Measurements from ENCODE around the gene NFATC4.

Gene NFATC4

DNA sequence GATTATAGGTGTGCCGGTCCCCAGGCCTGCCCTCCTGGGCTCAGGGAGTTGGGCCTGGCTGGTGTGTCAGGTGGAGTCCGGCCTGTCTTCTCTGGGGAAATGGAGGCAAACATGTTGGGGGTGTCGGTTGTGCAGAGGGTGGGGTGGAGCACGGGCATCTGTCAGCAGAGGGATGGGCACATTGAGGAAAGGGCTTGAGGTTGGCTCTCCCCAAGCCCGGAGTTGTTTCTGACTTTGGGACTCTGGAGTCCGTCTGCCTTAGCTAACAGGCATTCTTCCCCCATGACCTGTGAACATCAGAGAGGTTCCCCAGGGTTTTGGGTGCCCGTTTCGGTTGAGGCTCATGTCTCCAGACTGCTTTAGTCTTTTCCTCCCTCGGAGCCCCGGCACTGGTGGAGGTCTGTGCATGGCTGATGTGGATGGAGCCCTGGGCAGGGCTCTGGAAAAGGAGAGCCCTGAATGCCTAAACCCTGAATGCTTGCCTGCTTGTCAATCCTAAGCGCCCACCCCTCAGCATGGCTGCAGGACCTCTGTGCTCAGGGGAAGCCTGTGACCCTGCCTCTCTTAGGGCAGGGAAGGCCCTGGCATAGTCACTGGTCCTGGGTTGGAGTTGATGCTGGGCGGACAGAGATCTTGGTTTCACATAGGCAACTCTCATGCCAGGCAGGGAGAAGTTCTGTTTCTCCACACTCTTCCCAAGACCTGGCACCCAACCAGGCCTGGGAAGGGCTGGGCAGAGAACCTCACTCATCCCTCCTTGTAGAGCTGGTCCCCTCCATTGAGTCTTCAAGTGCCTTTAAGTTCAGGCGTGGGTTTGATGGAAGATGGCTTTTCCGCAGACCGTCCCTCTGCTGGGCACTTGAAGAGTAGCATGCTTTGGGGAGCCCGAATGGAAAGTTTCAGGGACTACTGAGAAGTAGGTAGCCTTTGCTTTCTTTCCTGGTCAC is 43.7 kb downstream of the NFATC4 start:
- DNase-seq, result no peak

DNA sequence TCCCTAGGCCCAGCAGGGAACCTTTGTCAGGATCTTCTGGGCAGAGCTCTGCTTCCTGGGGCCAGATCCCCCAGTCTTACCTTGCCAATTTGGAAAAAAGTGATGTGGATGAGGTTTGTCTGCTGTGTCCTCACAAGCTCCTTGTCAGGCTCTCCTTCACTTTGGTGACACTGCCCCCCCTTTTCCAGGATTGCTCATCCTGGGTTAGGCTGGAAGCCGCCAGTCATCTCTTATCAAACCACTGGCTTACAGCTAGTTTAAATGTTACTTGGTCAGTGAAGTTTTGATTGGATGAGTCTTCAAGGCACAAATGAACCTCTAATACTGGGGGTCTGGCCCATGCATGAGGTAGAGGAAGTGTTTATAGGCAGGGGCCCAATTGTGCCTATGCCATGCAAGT is 46.1 kb downstream of the NFATC4 start:
- no peak for DNase-seq

DNA sequence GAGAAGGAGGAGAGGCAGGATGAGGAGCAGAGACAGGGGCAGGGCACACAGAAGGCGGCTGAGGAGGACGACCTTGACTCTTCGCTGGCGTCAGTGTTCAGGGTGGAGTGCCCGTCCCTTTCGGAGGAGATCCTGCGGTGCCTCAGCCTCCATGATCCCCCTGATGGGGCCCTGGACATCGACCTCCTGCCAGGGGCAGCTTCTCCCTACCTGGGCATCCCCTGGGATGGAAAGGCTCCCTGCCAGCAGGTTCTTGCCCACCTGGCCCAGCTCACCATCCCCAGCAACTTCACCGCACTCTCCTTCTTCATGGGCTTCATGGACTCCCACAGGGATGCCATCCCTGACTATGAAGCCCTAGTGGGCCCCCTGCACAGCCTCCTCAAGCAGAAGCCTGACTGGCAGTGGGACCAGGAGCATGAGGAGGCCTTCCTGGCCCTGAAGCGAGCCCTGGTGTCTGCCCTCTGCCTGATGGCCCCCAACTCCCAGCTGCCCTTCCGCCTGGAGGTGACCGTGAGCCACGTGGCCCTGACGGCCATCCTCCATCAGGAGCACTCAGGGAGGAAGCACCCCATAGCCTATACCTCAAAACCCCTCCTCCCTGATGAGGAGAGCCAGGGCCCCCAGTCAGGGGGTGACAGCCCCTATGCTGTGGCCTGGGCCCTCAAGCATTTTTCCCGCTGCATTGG is 46.9 kb downstream of the NFATC4 start:
- DNase-seq, result no peak

DNA sequence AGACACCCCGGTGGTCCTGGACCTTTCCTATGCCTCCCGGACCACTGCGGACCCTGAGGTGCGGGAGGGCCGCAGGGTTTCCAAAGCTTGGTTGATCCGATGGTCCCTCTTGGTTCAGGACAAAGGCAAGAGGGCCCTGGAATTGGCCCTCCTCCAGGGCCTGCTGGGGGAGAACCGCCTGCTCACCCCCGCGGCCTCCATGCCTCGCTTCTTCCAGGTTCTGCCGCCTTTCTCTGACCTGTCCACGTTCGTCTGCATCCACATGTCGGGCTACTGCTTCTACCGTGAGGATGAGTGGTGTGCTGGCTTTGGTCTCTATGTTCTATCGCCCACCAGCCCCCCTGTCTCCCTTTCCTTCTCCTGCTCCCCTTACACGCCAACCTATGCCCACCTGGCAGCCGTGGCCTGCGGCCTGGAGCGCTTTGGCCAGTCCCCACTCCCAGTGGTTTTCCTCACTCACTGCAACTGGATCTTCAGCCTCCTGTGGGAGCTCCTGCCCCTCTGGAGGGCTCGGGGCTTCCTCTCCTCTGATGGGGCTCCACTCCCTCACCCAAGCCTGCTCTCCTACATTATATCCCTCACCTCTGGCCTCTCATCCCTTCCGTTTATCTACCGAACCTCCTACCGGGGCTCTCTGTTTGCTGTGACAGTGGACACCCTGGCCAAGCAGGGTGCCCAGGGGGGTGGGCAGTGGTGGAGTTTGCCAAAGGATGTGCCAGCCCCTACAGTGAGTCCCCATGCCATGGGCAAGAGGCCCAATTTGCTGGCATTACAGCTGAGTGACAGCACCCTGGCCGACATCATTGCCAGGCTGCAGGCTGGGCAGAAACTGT is 47.7 kb downstream of the NFATC4 start:
- DNase-seq, result no peak

DNA sequence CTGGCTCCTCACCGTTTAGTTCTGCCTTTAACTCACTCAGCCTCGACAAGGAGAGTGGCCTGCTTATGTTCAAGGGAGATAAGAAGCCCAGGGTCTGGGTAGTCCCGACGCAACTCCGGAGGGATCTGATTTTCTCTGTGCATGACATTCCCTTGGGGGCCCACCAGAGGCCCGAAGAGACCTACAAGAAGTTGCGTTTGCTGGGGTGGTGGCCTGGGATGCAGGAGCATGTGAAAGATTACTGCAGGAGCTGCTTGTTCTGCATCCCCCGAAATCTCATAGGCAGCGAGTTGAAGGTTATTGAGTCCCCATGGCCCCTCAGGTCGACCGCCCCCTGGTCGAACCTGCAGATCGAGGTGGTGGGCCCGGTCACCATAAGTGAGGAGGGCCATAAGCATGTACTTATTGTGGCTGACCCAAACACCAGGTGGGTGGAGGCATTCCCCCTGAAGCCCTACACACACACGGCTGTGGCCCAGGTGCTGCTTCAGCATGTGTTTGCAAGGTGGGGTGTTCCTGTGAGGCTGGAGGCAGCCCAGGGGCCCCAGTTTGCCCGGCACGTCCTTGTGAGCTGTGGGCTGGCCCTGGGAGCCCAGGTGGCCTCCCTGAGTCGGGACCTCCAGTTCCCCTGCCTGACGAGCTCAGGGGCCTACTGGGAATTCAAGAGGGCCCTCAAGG is 48.4 kb downstream of the NFATC4 start:
- no peak for DNase-seq

DNA sequence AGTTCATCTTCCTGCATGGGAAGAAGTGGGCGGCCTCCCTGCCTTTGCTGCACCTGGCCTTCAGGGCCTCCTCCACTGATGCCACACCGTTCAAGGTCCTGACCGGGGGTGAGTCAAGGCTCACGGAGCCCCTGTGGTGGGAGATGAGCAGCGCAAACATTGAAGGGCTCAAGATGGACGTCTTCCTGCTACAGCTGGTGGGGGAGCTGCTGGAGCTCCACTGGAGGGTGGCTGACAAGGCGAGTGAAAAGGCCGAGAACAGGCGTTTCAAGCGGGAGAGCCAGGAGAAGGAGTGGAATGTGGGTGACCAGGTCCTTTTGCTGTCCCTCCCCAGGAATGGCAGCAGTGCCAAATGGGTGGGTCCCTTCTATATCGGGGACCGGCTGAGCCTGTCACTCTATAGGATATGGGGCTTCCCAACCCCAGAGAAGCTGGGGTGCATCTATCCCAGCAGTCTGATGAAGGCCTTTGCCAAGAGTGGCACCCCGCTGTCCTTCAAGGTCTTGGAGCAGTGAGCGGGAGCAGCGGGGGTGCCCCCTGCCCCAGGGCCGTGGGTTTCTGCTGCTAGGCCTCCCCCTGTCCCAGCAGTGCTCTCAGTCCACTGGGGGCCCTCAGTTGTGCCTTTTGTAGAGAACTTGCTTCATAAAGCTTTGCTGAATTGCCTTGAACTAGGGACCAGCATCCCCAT is 49.1 kb downstream of the NFATC4 start:
- no peak for DNase-seq

DNA sequence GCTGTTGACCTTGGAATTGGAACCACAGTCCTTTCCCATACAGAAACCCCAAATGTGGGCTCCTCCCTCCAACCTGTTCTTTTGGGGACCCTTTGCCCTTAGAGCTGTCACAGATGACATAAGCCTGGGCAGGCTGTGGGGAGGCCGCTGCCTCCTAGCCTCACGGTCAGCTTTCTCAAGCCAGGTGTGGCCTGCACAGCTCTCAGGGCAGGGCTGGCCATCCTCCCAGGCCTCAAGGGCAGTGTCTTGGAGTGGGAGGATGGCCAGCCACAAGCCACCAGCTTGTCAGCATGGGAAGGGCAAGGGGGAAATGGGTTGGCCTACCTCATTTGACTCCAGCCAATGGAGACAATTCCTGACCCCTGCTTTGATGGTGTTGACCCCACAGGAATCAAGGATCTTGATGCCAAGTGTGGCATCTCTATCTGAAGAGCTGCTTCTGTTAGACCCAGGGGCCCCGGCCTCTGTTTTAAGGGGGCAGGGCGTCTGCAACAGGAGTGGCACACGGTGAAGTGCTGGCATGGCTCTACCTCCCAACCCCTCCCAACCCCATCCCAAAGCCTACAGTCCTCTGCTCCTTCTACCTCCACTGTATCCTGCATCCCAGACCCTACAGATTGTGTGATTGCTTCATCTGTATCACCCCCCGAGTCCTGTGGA is 50.0 kb downstream of the NFATC4 start:
- no peak for DNase-seq

DNA sequence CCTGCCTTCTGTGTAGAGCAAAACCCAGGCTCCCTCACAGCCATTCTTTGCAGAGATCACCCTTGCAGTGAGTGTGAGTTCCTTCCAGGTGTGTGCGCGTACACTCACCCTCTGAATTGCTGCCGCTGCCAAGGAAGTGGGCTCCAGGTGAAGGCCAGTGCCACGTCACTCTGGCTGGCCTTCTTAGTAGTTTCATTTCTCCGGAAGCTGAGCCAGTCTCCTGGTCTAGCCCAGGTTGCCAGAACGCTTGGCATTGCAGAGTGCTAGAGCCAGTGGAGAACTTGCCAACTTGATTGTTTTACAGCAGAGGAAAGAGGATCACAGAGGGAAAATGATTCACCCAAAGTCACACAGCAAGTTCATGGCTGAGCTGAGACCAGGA is 50.5 kb downstream of the NFATC4 start:
- DNase-seq, result no peak

DNA sequence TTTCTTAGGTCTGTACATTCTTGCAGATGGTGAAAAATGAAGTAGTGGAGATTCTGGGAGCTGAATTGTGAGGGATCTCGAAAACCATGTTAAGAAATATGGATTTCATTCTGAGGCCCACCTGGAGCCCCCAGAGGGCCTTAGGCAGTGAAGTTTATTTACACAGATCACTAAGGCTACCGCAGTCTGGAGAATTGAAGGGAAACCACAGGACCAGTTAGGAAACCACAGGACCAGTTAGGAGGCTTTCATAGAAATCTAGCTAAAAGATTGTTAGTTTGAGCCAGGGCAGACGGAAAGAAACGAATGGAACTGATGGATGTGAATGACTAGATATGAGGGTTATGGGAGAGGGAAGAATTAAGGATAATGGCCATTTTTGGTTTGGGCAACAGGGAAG is 54.3 kb downstream of the NFATC4 start:
- no peak for DNase-seq

DNA sequence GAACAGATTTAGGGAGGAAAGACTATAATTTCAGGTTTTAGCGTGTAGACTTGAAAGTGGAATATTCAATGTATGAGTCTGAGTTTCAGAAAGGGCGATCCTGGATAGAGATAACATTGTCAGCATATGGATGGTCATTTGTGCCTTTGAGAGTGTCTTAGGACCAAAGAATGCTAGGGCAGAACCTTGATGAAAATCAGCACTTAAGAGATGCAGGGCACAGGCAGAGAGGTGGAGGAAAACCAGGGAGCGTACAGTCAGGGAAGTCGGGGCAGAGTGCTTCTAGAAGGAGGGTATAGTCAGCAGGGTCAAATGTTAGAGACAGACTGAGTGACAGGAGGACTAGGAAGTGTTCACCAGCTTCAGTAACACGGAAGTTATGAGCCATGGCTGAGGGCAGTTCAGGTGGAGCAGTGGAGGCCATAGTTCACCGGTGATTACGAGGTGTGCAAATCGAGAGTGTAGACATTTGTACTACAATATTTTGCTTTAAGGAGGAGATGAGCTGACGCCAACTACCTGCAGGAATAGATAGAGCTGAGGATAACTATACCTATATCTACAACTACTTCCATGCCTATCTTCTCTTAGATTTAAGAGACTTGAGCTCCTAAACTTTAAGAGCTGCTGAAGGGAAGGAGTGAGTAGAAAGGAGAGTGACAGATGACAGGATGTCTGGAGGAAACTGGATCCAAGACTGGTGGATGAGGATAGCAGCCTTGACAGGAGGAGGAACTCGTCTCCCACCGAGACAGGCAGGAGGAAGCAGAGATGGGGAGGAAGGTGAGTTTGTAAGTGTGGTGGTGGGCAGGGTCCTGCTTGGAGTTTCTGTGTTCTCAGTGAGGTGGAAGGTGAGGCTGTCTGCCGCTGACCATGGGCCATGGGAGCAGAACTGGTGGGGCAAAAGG is 55.0 kb downstream of the NFATC4 start:
- DNase-seq, result no peak

DNA sequence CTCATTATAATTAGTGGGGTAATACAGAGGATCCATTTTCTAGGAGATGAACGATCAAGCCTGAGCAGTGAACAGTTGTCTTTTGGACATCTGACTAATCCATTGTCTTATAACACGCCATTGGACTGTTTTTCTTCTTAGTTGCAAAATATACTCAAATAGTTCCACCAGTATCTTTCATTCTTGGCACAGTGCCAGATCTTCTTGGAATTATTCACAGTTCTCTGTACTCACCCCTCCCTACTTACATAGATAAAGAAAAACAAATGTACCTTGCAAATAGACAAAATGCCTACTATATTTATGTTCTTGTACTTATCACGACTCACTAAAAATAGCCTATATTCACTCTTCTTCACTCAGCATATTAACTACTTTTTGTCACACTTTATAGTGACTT is 57.7 kb downstream of the NFATC4 start:
- no peak for DNase-seq

DNA sequence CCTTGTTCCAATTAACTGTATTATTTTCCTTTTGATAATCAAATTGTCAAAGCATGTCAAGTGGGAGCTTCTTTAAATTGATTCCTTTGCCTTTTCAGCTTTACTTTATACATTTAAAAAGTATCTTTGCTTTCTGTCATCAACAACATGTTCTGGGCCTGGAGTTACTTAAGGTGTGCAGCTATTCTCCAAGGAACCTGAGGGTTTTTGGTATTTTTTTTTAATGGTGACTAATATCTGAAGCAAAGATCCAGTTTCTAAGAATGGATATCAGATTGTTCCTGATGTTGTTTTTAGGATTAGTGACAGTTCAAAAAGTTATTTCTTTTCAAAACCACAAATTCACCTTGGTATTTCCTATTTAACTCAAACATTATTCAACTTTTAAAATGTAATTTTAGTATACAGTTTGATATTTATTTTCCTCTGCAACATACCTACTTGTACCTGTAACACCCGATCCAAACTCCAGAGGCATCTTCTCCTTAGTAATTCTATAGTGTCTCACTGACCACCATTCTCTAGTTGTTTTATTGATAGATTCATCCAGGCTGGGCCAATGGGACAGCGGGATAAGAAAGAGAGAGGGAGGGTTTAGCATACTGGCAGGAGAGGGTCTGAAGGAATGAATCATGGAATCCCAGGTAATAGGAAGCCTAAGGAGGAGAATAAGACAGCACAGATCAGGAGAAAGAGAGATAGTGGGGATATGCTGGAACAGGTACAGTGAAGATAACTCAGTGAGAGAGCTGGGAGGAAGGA is 58.3 kb downstream of the NFATC4 start:
- DNase-seq, result no peak

DNA sequence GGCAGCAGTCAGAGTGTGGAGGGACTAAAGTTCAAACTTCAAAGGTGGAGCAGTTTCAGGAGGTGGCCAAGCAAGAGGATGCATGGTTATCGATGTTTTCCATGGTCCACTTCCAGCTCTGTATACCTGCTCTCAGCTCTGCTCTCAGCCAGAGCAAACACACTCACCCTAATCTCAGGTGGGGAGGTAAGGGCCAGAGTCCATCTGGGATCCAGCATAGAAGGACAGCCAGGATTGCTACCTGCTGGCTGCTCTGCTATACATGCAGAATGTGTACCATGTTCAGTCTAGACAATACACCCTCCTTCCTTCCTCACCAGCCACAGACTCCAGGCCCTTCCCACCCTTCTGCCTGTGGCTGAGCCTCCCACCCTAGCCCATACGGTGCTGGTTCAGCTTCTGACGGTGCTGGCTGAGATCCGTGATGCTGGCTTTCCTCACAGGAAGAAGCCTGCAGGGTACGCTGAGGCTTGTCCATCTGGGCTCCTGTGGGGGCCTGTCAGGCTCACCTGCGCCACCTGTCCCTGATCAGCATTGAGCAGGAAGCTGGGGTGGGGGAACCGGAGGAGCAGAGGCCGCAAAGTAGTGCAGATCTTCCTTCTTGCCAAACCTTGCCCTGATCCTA is 59.0 kb downstream of the NFATC4 start:
- DNase-seq, result no peak

DNA sequence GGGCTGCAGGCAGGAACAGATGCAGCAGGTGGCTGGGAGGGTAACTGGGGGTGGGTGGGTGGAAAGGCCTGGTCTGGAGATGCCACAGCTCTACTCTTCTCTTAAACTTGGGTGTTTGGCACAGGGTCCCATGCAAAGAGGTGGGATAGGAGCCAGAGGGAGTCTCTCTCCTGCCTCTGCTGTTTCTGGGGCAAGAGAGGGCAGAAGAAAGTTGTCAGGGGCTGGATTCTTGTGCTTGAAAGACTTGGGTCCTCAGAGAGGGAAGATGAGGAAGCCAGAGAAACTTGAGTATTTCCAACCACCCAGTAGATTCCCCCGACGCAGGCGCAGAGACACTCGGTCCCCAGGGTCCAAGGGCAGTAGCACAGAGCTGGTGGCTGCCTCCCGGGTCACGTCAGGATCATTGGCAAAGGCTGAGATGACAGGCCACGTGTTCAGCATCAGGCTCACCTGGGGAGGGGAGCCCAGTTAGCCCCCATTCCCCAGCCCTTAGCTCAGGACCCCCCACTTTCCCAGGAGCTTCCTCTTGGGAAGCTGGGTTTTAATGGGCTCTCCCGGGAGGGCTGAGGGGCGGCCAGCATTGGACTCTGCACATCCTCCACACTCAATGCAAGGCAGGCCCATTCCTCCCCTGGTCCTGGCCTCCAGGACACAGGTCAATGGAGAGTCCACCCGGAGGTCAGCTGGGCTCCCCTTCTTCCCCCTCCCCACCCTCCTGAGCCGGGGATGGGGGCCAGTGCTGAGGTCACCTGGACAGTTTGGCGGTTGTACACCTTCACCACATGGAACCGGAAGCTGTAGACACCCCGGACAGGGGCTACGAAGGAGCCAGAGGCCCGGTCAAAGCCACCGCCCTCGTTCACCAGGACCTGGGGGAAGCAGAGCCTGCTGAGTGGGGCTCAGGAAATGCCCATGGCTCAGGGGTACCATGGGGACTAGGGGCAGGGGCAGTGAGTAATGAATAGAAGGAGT is 59.8 kb downstream of the NFATC4 start:
- DNase-seq, result no peak

DNA sequence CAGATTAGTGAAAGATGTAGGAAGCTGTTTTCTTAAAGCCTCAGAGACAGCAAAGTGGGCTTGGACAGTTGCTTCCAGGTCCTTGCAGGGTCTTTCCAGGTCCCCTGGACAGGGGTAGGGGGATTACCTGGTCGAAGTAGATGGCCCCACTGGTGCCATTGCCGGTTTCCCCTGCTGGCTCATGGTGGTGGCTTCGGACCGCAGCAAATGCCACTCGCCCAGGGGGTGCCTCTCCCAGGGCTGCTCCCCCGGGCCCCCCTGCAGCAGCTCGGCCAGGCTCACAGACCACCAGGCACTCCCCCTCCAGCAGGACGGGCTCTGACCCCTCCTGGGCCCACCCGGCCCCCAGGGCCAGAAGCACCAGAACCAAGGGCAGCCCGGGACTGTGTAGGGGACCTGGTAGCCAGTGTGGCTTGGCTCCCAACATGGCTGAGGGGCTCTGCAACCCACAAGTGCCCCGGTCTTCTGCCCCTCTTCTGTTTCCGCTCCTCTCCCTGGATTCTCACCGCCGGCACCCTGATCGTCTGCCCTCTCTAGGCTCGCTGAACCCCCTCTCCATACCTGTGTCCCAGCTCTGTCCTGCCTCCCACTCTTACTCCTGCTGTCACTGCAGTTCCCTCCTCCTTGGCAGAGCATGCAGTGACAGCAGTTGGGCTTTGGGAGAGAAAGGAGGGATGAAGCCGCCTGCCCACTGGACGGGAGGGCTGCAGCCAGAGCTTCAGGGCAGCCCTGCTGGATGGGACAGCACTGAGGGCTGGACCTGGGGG is 60.8 kb downstream of the NFATC4 start:
- DNase-seq, result no peak

Data from stimulated activated CD4-positive, alpha-beta T cell treated with anti-CD3 and anti-CD28 coated beads, Interleukin-2, amount 100 ng/mL, for 48 hours (primary cell).